ENCODE results near the gene PTPN7.

The PTPN7 gene

GRCh38 chr1:202179828-202180750, 19.7 kb upstream of the PTPN7 start:
- Histone ChIP-seq H3K27me3 (ENCODE audit: low read depth, low read length) (peaks cover 20% of the 10 kb centered on the region), H4K20me1 (ENCODE audit: insufficient read depth, low read length) (no peaks in the 10 kb centered on the region)

GRCh38 chr1:202176949-202177927, 16.8 kb upstream of the PTPN7 start:
- TF ChIP-seq CTCF (IDR thresholded peaks at IDR 0.05; ENCODE audit: low read depth, low read length): 0 out of 2 replicates have a peak, but pooled peaks have one; percentile 5
- TF ChIP-seq EZH2phosphoT487 (IDR thresholded peaks at IDR 0.05; ENCODE audit: low read depth): no peak
- Histone ChIP-seq H3K79me2 (ENCODE audit: low read length) (no peaks in the 10 kb centered on the region), H3K27me3 (ENCODE audit: low read depth, low read length) (peaks cover 13% of the 10 kb centered on the region), H2AFZ (ENCODE audit: low read depth, low read length) (no peak overlapping the region), H3K9ac (ENCODE audit: low read length) (no peak overlapping the region), H3K4me1 (ENCODE audit: low read length) (peaks cover 22% of the 10 kb centered on the region), H3K9me3 (ENCODE audit: insufficient read depth, low read length) (no peaks in the 10 kb centered on the region), H3K4me2 (ENCODE audit: low read length) (no peak overlapping the region), H3K36me3 (replicated peaks; ENCODE audit: low read depth, low read length) (no peaks in the 10 kb centered on the region), H3K4me3 (ENCODE audit: low read length) (no peak overlapping the region), H4K20me1 (ENCODE audit: insufficient read depth, low read length) (no peaks in the 10 kb centered on the region), H3K27ac (ENCODE audit: low read length) (no peak overlapping the region)

More at GRCh38 chr1:202179828-202180750, 19.7 kb upstream of the PTPN7 start:
- H3K4me1 ChIP-seq (ENCODE audit: low read length): peaks cover 25% of the 10 kb centered on the region
- no peaks in the 10 kb centered on the region for H3K36me3 ChIP-seq (replicated peaks; ENCODE audit: low read depth, low read length)
- TF ChIP-seq EZH2phosphoT487 (IDR thresholded peaks at IDR 0.05; ENCODE audit: low read depth) (no peak), CTCF (IDR thresholded peaks at IDR 0.05; ENCODE audit: low read depth, low read length) (no peak)
- H3K9me3 ChIP-seq (ENCODE audit: insufficient read depth, low read length): no peaks in the 10 kb centered on the region
- H2AFZ ChIP-seq (ENCODE audit: low read depth, low read length): peak overlapping the region; percentile 19; the same call in 1 of the 2 replicates
- H3K79me2 ChIP-seq (ENCODE audit: low read length): no peaks in the 10 kb centered on the region
- H3K27ac ChIP-seq (ENCODE audit: low read length): peak overlapping the region; percentile 59
- H3K4me3 ChIP-seq (ENCODE audit: low read length): peak overlapping the region; percentile 57
- peak overlapping the region; percentile 40; the same call in 1 of the 2 replicates for H3K9ac ChIP-seq (ENCODE audit: low read length)
- peak overlapping the region; percentile 67 for H3K4me2 ChIP-seq (ENCODE audit: low read length)

GRCh38 chr1:202173993-202174392, 13.6 kb upstream of the PTPN7 start:
- no peak overlapping the region for H2AFZ ChIP-seq (ENCODE audit: low read depth, low read length)
- no peaks in the 10 kb centered on the region for H3K79me2 ChIP-seq (ENCODE audit: low read length)
- H3K9ac ChIP-seq (ENCODE audit: low read length): no peak overlapping the region
- H3K4me2 ChIP-seq (ENCODE audit: low read length): no peak overlapping the region
- no peaks in the 10 kb centered on the region for H4K20me1 ChIP-seq (ENCODE audit: insufficient read depth, low read length)
- no peaks in the 10 kb centered on the region for H3K9me3 ChIP-seq (ENCODE audit: insufficient read depth, low read length)
- TF ChIP-seq EZH2phosphoT487 (IDR thresholded peaks at IDR 0.05; ENCODE audit: low read depth) (no peak), CTCF (IDR thresholded peaks at IDR 0.05; ENCODE audit: low read depth, low read length) (no peak)
- peaks cover 5% of the 10 kb centered on the region for H3K4me1 ChIP-seq (ENCODE audit: low read length)
- H3K36me3 ChIP-seq (replicated peaks; ENCODE audit: low read depth, low read length): no peaks in the 10 kb centered on the region
- no peak overlapping the region for H3K27ac ChIP-seq (ENCODE audit: low read length)
- peaks cover 6% of the 10 kb centered on the region for H3K27me3 ChIP-seq (ENCODE audit: low read depth, low read length)
- no peak overlapping the region for H3K4me3 ChIP-seq (ENCODE audit: low read length)

Data from OCI-LY3 (cell line).